IPS-NIHi7 (cell line): ENCODE results near the gene NIPAL1.

Experiments used
- DNase-seq: peaks from one replicate; pipeline ENCODE4 v3.0.0; 2012; ENCODE audit warnings: mixed read lengths; ENCODE audit errors: extremely low spot score

NIPAL1 gene

DNA sequence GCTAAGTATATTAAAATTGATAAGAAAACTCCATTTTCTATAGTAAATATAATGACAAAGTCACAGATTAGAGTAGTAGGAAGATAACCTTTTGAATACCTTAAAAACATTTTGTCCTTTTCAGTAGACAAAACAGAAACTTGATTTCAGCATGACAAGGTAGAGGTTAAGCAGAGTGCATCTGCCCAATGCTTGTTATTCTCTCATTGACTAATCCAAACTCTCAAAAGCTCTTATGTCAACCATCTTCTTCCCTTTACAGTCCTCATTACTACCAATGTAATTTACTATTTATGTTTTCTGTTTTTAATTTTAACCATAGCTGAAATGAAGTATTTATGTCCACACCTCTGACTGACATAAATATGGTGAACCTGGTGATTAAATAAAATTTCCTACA, 11.1 kb downstream of the NIPAL1 start:
- DNase-seq, result no peak

DNA sequence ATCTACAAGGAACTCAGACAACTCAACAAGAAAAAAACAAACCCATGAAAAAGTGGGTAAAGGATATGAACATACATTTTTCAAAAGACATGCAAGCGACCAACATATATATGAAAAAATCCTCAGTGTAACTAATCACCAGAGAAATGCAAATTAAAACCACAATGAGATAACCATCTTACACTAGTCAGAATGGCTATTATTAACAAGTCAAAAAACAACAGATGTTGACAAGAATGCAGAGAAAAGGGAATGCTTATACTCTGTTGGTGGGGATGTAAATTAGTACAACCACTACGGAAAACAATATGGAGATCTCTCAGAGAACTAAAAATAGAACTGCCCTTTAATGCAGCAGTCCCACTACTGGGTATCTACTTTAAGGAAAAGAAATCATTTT, 12.1 kb downstream of the NIPAL1 start:
- DNase-seq, result no peak

DNA sequence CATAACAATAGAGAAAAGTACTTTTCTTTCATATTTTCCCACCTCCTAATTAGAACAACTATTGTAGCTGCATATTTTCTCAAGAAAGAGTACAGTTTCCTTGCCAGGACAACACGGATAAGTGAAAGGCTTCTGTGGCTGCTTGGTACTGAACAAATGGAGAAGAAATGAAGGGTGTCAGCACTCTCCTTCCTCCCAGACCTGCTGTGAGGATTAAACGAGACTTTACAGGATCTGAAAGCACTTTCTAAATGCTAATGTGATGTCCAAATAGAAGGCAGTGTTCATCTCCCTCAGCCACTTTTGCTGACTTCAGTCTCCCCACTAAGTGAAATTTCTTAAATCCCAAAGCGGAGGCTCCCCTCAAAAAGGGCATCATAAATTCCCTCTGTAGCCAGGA, 13.9 kb downstream of the NIPAL1 start:
- DNase-seq, result no peak

DNA sequence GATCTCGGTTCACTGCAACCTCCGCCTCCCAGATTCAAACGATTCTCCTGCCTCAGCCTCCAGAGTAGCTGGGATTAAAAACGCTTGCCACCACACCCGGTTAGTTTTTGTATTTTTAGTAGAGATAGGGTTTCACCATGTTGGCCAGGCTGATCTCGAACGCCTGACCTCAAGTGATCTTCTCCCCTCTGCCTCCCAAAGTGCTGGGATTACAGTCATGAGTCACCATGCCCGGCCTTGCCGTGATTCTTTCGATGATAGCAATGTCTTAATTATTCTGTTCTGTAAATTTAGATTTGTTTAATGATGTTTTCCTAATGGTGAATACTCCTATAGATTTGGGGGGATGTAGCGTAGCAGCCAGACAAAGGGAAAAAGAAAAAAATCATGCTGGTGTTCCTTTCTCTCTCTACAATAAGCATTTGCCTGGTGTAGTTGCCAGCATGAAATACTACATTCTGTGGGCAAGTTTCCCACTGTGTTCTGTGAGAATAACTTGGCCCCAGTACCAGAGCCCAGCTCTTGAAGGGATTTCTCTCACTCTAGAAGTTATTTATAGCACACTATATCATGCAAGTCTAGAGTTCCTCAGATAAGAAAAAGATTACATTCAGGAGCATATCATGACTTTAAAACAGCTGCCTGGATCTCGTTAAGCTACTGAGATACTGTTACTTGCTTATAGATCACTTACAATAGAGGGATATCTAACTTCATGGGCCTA, 15.4 kb downstream of the NIPAL1 start:
- DNase-seq, result no peak

DNA sequence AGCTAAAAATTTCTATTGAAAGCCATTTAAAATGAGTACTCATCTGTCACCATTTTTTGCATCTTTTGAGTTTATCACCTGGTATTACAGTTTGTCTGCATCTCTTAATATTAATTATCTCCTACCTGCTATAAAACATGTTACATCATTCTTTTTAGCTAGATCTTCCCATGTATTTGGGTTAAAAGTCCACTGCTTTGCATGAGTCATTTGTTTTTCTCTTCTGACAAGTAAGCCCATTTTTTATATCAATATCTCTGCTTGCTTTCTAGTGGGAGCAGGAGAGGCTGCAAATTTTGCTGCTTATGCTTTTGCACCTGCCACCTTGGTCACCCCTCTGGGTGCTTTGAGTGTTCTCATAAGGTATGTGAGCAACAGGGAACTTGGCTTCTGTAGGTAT, 16.1 kb downstream of the NIPAL1 start:
- DNase-seq, result no peak

DNA sequence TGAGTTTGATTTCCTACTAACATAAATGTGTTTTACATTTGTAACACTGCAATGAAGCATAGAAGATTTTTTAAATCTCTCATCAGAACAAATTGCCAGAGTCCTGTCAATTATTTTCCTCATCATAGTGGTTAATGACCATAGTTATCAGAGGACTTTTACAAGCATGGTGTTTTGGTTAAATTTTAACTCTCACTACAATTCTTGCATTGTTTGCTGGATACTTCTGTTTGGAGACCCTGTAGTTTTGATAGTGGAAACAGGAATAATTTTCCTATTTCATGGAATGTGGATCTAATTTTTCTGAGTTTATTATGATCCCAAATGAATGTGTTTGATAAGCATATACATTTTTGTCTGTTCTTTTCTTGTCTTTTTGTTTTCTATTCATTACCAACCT, 16.8 kb downstream of the NIPAL1 start:
- DNase-seq, result no peak

DNA sequence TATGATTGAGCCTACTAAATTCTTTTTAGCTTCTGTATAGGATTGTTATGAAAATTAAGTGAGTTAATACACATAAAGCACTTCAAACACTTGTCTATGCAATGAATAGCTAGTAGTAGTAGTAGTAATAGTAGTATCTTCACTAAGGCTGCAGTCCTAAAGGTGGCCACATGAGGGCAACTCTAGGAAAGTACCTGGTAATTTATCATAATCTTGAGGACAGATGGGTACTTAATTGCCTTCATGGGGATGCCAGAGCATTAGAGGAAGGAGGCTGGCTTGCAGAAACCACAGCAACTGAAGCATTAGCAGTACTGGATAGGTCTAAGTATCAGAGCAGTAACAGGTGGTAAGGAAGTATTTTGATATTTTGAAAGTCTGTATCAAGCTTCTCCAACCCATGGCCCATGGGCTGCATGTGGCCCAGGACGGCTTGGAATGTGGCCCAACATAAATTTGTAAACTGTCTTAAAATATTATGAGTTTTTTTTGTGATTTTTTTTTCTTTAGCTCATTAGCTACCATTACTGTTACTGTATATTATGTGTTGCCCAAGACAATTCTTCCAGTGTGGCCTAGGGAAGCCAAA, 17.3 kb downstream of the NIPAL1 start:
- peak; percentile 38 for DNase-seq

DNA sequence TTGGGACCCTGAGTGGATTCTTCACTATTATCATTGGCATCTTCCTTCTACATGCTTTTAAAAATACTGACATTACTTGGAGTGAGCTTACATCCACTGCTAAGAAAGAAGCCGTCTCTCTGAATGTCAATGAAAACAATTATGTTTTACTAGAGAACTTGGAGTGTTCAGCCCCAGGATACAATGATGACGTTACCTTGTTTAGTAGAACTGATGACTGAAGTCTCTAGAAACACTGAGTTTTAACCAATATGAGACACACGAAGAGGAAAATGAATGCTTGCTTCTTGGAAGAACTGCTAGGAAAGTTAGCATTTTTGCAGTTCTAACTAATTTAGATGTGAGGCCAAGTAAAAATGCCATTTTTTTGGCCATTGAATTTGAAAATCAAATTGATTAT, 19.4 kb downstream of the NIPAL1 start:
- no peak for DNase-seq

DNA sequence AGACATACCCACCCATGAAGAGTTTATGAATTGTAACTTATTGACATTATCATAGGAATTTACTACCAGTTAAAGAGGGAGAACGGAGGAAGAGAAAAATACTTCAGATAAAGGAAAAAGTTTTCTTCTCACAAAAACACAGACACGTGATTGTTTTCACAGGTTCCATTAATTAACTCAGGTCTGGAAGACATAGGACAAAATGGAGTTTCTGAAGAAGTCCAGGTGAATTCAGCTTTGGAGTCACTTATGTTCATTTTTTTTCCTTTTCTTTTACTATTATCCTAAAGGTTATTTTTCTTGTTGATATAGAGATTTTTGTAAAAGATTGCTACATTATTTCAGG, 20.5 kb downstream of the NIPAL1 start:
- DNase-seq, result no peak

DNA sequence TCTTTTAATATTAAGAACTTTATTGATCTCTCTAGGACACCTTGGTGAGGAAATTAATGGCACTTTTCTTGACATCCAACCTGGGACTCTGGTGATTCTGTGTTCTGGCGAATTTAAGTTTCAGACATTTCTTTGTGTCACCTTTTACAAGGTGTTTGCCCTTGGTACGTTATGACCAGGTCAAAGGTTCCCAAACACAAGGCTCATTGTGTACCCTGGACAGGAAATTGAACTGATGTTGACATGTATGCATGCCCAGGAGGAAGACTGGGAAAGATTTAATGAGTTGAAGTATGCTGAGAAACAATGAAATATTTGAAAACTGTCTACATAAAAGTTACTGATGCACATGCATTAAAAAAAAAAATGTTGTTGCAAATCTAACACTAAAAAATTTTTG, 22.1 kb downstream of the NIPAL1 start:
- DNase-seq, result no peak

DNA sequence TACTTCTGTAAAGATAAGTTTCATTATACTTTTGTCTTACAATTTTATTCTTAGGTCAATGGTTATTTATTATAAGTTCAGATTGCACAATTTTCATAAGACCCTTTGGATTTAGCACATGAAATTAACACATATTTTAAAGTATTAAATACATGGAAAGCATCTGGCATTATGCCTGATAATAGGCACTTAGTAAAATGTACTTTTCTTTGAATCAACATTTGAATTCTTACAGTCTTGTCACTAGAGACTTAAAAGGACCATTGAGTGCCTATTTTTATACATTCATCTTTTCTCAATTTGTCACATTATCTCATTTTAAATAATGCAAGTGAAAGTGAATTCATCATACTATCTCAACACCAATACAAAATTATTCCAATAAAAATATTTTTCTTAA, 23.0 kb downstream of the NIPAL1 start:
- DNase-seq, result no peak

DNA sequence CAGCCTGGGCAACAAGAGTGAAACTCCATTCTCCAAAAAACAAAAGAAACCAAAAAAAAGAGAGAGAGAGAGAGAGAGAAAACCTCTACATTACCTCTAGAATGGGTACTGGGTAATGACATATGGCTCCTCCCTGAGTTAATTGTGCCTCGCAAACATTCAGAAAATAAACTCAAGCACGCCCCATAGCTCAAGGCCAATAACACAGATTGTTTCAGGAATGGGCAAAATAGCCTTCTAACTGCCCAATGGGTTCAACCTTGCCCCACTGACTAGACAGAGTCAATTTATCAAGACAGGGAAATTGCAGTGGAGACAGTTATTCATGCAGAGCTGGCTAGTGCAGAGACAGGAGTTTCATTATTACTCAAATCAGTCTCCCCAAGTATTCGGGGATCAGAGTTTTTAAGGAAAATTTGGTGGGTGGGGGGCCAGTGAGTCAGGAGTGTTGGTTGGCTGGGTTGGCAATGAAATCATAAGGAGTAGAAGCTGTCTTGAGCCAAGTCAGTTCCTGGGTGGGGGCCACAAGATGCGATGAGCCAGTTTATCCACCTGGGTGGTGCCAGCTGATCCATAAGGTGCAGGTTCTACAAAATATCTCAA, 25.1 kb downstream of the NIPAL1 start:
- no peak for DNase-seq

DNA sequence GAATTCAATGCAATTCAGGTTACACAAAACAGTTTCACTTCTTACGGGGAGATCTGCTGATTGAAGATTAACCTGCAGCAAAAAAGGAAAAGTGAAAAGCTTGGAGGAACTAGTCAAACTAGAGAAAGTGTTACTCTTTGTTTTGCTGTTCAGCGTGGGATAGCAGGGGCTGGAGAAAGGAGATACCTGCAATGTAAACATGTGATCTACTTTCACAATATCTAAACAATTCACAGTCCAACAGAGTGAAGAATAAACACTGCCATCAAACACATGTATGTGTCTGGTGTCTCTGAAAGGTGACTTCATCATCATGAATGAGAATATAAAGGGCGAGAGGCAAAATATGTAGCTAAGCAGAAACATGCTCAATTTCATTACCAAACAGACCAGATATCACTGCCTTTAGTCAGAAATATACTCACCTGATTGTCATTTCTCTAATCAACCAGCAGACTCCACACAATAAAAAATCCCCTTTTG, 26.4 kb downstream of the NIPAL1 start:
- DNase-seq, result no peak

DNA sequence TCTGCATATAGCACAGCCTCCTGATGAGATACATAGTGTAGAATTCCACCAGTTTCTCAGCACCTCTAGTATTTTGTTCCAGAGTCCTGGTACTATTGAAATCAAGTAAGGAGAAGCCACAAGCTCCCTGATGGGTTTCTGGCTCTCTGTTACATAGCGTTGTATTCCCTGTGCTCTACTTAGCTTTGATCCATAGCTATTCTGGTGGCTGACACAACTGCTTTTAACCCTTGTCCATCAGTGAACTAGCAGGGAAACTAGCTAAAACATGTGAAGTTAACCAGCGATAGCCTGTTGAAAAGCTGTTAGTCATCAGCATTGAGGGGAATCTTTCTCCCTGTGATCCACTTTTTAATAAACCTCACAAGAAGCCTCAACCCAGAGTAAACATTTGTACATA, 26.9 kb downstream of the NIPAL1 start:
- DNase-seq, result no peak

DNA sequence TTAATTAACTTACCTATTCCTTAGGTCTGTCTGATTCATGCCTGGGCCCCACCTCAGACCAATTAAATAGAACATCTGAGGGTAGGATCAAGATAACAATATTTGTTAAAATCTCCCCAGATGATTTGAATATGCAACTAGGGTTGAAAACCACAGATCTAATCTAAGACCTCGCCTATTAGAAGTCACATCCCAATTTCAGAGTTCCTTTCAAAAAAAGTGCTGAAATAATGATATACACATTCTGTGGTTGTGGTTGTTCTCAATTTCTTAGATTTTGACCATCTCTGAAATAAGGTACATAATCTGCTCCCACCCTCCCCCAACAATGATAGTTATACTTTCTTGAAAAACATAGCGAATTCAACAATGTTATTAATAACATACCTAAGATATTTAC, 27.7 kb downstream of the NIPAL1 start:
- DNase-seq, result no peak

DNA sequence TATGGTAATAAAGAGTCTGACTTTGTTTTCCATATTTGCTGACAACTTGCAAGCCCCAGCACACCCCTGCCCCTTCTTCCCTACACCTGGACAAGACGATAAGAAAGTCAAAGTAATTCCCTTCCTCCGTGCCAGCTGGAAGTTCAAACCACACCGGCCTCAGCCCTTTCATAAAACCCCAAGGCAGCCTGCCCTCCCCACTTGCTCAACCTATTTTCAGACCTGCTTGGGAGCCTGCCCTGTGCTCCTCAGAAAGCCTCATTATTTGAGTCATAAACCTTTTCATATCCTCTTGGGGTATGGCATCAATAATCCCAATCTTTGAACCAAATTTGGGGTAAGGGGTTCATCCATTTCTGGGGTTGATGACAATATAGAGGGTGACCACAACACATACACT, 29.5 kb downstream of the NIPAL1 start:
- no peak for DNase-seq

DNA sequence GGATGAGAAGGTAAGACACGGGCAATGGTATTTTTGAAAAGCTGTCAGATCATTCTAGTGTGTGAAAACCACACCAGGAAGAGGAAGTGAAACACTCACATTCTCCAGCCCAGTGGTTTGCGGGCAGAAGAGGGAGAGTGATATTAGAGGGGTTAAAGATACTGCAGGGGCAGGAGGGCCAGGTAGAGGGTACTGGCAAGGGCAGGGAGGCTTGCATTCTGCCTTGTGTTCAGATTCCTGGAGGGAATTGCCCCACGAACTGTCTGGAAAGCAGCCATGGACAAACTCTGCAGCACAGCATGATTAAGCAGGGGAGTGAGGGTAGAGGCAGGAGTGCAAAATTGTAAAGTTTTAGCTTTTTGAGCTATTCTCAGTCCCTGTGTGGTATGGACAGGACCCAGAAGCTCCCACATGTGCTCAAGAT, 30.9 kb downstream of the NIPAL1 start:
- no peak for DNase-seq

DNA sequence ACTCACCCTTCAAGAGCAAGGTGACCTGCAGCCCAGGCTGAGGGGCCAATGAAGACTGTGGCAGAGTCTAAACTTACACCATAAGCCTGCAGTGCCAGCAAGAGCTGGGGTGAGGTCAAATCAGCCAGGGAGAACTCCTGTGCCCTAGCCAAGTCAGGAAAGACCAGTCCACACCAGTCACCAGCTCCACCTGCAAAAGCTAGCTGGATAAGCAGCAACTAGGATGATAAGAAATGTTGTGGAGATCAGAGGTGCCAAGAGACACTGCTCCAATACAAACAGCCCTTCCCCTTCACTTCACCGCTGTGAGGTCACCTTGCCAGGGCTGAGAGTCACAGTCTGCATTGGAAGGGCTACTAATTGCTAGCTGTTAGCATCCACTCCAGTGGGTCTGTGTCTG, 31.3 kb downstream of the NIPAL1 start:
- no peak for DNase-seq

DNA sequence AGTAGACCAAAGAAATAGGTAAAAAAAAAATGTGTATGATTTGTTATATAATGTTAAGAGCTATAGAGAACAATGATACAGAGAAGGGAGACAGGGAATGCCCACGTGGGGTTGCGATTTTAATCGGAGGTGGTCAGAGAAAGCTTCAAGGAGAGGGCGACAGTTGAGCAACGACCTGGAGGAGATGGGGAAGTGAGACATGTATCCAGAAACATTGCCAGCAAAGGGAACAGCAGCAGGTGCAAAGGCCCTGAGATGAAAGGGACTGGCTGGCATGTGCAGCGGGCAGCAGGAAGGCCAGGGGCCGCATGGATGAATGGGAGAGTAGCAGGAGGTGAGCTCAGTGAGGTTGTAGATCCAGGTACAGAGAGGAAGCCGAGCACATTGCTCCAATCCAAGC, 32.9 kb downstream of the NIPAL1 start:
- DNase-seq, result no peak

DNA sequence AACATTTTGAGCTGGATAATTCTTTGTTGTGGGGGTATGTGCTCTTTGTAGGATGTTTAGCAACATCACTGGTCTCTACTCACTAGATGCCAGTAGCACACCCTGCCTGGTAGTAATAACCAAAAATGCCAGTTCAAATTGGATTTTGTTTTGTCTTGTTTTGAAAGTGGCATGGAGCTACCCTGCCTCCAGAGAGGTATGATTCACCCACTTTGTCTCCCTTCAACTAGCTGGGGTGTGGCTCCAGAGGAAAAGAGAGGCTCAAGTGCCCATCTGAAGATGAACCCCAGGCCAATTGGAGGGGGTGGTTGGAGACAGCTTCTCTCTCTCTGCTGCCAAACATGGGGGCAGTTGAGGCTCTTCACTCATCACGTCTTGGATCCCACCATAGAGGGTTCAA, 34.5 kb downstream of the NIPAL1 start:
- no peak for DNase-seq

DNA sequence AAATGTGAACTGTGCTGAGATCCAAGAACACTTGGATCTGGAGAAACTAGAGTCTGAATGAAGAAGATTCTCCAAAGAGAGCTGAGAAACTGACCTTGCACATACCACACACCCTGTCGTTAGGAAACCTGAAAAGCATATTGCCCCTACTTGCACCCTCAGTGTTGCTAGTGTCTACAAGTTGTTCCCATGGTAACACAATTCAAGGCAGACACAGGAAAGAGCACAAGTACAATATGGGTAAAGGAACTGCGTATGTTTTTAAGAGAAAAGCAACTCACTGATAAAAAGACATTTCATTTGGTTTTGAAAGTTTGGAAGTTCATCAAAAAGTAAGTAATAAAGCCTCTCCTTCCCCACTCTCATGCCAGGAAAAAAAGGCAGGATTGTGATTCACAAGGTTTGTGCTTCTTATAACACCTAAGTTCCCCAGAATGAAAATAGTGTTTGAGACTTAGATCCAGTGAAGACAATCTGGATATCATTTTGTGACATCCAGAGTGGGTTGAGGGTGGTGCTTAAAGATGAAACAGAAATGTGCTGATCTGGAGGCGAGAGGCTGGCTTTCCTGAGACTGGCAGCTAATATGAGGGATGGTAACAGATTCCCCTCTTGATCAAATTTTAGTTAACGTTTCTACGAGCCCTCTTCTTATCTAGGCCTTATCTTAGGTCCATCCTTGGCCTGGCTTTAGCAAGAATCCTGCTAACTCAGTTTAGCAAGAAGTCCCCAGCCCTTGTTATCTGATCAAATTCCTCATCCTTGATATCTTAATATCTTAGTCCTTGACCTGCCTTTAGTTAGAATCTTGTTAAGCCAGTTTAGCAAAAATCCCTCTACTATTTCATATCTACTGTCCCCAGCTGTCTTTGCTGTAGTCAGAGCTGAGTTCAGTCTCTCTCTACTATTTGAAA, 42.3 kb downstream of the NIPAL1 start:
- DNase-seq, result no peak

DNA sequence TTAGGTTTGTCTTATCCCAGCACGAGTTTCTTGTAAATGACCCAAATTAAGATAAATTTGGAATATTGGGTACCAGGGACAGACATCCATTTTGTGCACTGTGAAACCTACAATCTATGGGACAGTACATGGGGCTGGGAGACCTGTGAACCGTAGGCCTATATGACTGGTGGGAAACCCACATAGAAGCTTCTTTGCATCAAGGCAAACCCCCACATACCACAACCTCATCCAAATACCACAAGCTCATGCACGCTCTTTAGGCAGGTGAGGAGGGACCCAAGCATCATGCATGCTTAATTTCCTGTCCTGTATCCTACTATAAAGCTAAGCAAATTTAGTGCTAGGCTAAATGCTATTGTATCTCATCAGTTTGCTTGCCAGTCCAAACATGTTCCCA, 47.8 kb downstream of the NIPAL1 start:
- no peak for DNase-seq
